Keratinocyte (primary cell): ENCODE measurements around the gene FGGY. TPM values are rescaled to one million over a fixed set of nuclear protein-coding genes. Genes with fewer than 3 reads are reported as not detected.
A peak's percentile ranks its signal among the peaks of the same experiment; 100 is the strongest.
"Not testable (repeated sequence)": the region's sequence is repeated elsewhere in the genome, so short reads cannot be mapped to it uniquely, and the experiment has no call there.

Experiments used
- DNase-seq: peaks from one replicate; pipeline ENCODE4 v3.0.0-alpha.2; 2011; ENCODE audit warnings: low read depth, missing footprints, low spot score
- FAIRE-seq: peaks from 2 replicates; lab custom pipeline; 2011; peaks lifted over from hg19 to GRCh38; lab: Jason Lieb, UNC
- H2AFZ ChIP-seq: 2 replicates; pipeline ENCODE4 v1.6.0; 2012; ENCODE audit warnings: low read length, control low read depth, inconsistent platforms; ENCODE audit not compliant: control insufficient read depth
- H3K27ac ChIP-seq: 2 replicates; pipeline ENCODE4 v1.5.1; 2011; ENCODE audit warnings: low read length; ENCODE audit not compliant: control insufficient read depth, insufficient read depth
- H3K27me3 ChIP-seq: 3 replicates; pipeline ENCODE4 v1.6.0; 2011; ENCODE audit warnings: low read length; ENCODE audit not compliant: control insufficient read depth, insufficient read depth; ENCODE audit errors: extremely low read depth
- H3K36me3 ChIP-seq, 2 experiments: 2 replicates in 1 of 2; 3 replicates in 1 of 2; pipeline ENCODE4 v1.5.1; 2011; ENCODE audit warnings: low read length in 2 of 2, mild to moderate bottlenecking in 1 of 2; ENCODE audit not compliant: control insufficient read depth in 2 of 2, insufficient read depth in 2 of 2; ENCODE audit errors: extremely low read depth in 1 of 2
- H3K4me1 ChIP-seq: 3 replicates; pipeline ENCODE4 v1.5.1; 2011; ENCODE audit warnings: low read length; ENCODE audit not compliant: control insufficient read depth, insufficient read depth; ENCODE audit errors: extremely low read depth
- H3K4me2 ChIP-seq: 3 replicates; pipeline ENCODE4 v1.6.0; 2011; ENCODE audit warnings: low read depth, low read length; ENCODE audit not compliant: control insufficient read depth, insufficient read depth; ENCODE audit errors: extremely low read depth
- H3K4me3 ChIP-seq, 3 experiments: fragments of 200-600 bp in 1 of 3; sonication (generic) in 1 of 3; 2 replicates in 2 of 3; 3 replicates in 1 of 3; pipeline ENCODE4 v1.5.1; 2011 to 2016; ENCODE audit warnings: low read length in 3 of 3, mild to moderate bottlenecking in 3 of 3, control low read depth in 2 of 3, inconsistent platforms in 1 of 3, low read depth in 1 of 3, mixed read lengths in 1 of 3, mixed run types in 1 of 3, moderate library complexity in 1 of 3; ENCODE audit not compliant: control insufficient read depth in 2 of 3, insufficient read depth in 2 of 3; ENCODE audit errors: extremely low read depth in 1 of 3
- H3K79me2 ChIP-seq: 2 replicates; pipeline ENCODE4 v1.6.0; 2012; ENCODE audit warnings: low read length; ENCODE audit not compliant: control insufficient read depth, insufficient read depth
- H3K9ac ChIP-seq: 3 replicates; pipeline ENCODE4 v1.6.0; 2011; ENCODE audit warnings: low read length; ENCODE audit not compliant: control insufficient read depth, insufficient read depth; ENCODE audit errors: extremely low read depth
- H3K9me1 ChIP-seq: 3 replicates; pipeline ENCODE4 v1.6.0; 2011; ENCODE audit warnings: low read length; ENCODE audit not compliant: control insufficient read depth, insufficient read depth; ENCODE audit errors: extremely low read depth
- H3K9me3 ChIP-seq: 2 replicates; pipeline ENCODE4 v1.5.1; 2012; ENCODE audit warnings: low read depth, low read length; ENCODE audit not compliant: control insufficient read depth
- H4K20me1 ChIP-seq: 3 replicates; pipeline ENCODE4 v1.6.0; 2011; ENCODE audit warnings: low read length; ENCODE audit not compliant: control insufficient read depth, insufficient read depth; ENCODE audit errors: extremely low read depth
- CTCF ChIP-seq, 3 experiments: IDR thresholded peaks in 1 of 3; conservative IDR thresholded peaks in 1 of 3; optimal IDR thresholded peaks in 1 of 3; 2 replicates in 2 of 3; 3 replicates in 1 of 3; pipeline versions ENCODE3 to v1.5.1; 2011; ENCODE audit warnings: low read length in 3 of 3, mild to moderate bottlenecking in 3 of 3, moderate library complexity in 2 of 3, control low read depth in 1 of 3, inconsistent platforms in 1 of 3; ENCODE audit not compliant: insufficient read depth in 2 of 3; ENCODE audit errors: extremely low read depth in 1 of 3
- EZH2 ChIP-seq: IDR thresholded peaks from one replicate; pipeline ENCODE4 v1.6.1; 2012; ENCODE audit warnings: inconsistent platforms, mild to moderate bottlenecking, low read length, moderate library complexity
- dilution Hi-C: fragments of 300-500 bp; cut with MboI; formaldehyde crosslinking; loops from one replicate; pipeline ENCODE4 v1.7.0; 2020; ENCODE audit warnings: low sequenced_read_pairs; ENCODE audit not compliant: extremely low pct_ligation_motif_present
- polyA plus RNA-seq, 5 experiments: library from polyadenylated mRNA; depleted of rRNA in 3 of 5; stranded (reverse) in 3 of 5; stranded (forward) in 1 of 5; unstranded in 1 of 5; fragments of >200 nt; gene quantifications; 1 replicate in 1 of 5; 2 replicates in 3 of 5; 3 replicates in 1 of 5; pipeline versions ENCODE4 v1.2.1 to v1.2.3, GENCODE V29; 2011 to 2012; ENCODE audit warnings: missing spikeins in 2 of 5, low read depth in 1 of 5, low replicate concordance in 1 of 5

Gene FGGY
- polyA plus RNA-seq, 1 donor (not counting 4 experiments of a cell fraction or from before 2014, with no cell fraction given): 16.6 TPM

- H4K20me1 ChIP-seq: no peaks in the 10 kb centered on the region
- H3K4me2 ChIP-seq: no peak overlapping the region
- dilution Hi-C loops: no loop called here
- no peak overlapping the region for H3K4me3 ChIP-seq
- FAIRE-seq: no peak
- no peaks in the 10 kb centered on the region for H3K36me3 ChIP-seq
- H2AFZ ChIP-seq: no peak overlapping the region
- no peak for DNase-seq
- H3K27me3 ChIP-seq: no peaks in the 10 kb centered on the region
- peaks cover 7% of the 10 kb centered on the region for H3K4me1 ChIP-seq
- no peak for TF ChIP-seq EZH2
- TF ChIP-seq CTCF (optimal IDR thresholded peaks at IDR 0.05 in 1 of 3, IDR thresholded peaks at IDR 0.05 in 1 of 3, conservative IDR thresholded peaks at IDR 0.05 in 1 of 3; ENCODE audit: extremely low read depth in 1 of 3, insufficient read depth in 2 of 3, low read length in 3 of 3): no peak
- H3K27ac ChIP-seq: no peak overlapping the region
- no peaks in the 10 kb centered on the region for H3K79me2 ChIP-seq
- H3K9me3 ChIP-seq: no peaks in the 10 kb centered on the region
- no peaks in the 10 kb centered on the region for H3K9me1 ChIP-seq
- H3K9ac ChIP-seq: no peak overlapping the region
Measured at GRCh38 chr1:59492500-59492899, 195.6 kb downstream of the FGGY start.

- H3K9me1 ChIP-seq: no peaks in the 10 kb centered on the region
- H2AFZ ChIP-seq: no peak overlapping the region
- H3K4me1 ChIP-seq: peaks cover 17% of the 10 kb centered on the region
- H3K9me3 ChIP-seq: no peaks in the 10 kb centered on the region
- no peak for FAIRE-seq
- H3K9ac ChIP-seq: no peak overlapping the region
- no peaks in the 10 kb centered on the region for H4K20me1 ChIP-seq
- no peaks in the 10 kb centered on the region for H3K27me3 ChIP-seq
- TF ChIP-seq CTCF (optimal IDR thresholded peaks at IDR 0.05 in 1 of 3, IDR thresholded peaks at IDR 0.05 in 1 of 3, conservative IDR thresholded peaks at IDR 0.05 in 1 of 3; ENCODE audit: extremely low read depth in 1 of 3, insufficient read depth in 2 of 3, low read length in 3 of 3): no peak
- no peak overlapping the region for H3K4me2 ChIP-seq
- H3K27ac ChIP-seq: no peak overlapping the region
- no peaks in the 10 kb centered on the region for H3K36me3 ChIP-seq
- DNase-seq: no peak
- H3K79me2 ChIP-seq: no peaks in the 10 kb centered on the region
- dilution Hi-C loops: no loop called here
- no peak overlapping the region for H3K4me3 ChIP-seq
Measured at GRCh38 chr1:59494145-59494833, 197.4 kb downstream of the FGGY start.

GRCh38 chr1:59496156-59496555 lies 199.3 kb downstream of the FGGY start:
- H2AFZ ChIP-seq, dilution Hi-C loops, H3K27ac ChIP-seq, H3K9me1 ChIP-seq, H3K27me3 ChIP-seq, H4K20me1 ChIP-seq, H3K36me3 ChIP-seq, H3K4me2 ChIP-seq, H3K79me2 ChIP-seq, H3K4me3 ChIP-seq, H3K9ac ChIP-seq, H3K9me3 ChIP-seq, DNase-seq: not testable (repeated sequence)
- H3K4me1 ChIP-seq: peaks cover 36% of the 10 kb centered on the region
- peak; percentile 32 for FAIRE-seq
